GM19452 (cell line): Measurements from ENCODE around the gene IL22RA1.

Experiments
- ATAC-seq: cut with Tn5 transposase; IDR thresholded peaks from one replicate; pipeline ENCODE4 v1.9.1; 2021; ENCODE audit not compliant: unreplicated experiment

The IL22RA1 gene

GRCh38 chr1:24168245-24168644, 25.3 kb upstream of the IL22RA1 start:
- no peak for ATAC-seq

DNA sequence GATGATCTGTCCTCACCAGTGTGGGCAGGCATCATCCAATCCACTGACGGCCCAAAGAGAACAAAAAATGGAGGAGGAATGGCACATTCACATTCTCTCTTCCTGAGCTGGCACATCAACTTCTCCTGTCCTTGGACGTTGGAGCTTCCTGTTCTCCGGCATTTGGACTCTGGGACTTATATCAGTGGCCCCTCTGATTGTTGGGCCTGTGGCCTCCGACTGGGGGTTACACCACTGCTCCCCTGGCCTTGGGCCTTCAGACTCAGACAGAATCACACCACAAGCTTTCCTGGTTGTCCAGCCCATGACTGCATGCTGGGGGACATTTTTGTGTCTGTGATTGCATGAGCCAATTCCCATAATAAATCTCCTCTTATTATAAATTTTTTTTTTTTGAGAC, 24.1 kb upstream of the IL22RA1 start:
- ATAC-seq, result no peak

GRCh38 chr1:24165500-24165899, 22.6 kb upstream of the IL22RA1 start:
- no peak for ATAC-seq

DNA sequence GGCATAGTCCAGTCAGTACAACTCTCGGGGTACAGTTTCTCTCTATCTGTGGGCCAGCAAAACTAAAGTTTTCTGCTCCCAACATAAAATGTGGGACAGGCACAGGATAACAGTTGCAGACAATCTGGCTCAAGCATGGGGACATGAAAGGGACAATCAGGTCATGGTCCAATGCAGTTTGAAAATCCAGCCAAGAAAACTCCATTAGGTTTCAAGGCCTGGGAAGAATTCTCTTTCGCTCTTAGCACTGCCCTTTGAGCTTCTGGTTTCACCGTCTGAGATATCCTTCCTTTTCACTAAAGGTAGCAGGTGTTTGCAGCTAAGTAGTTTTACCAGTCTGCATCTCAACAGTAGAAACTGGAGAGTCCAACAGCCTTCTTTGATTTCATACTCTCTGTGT, 21.1 kb upstream of the IL22RA1 start:
- no peak for ATAC-seq

DNA sequence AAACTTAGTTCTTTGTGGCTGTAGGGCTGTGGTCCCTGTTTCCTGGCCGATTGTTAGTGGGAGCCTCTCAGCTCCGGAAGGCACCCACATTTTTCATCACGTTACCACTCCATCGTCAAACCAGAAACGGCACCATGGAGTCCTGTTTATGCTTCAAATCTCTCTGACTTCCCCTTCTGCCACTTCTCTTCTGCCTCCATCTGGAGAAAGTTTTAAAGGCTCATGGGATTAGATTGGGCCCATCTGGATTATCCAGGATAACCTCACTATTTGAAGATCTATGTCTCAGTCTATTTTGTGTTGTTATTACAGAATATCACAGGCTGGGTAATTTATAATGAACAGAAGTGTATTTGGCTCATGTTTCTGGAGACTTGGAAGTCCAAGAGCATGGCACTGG, 19.3 kb upstream of the IL22RA1 start:
- ATAC-seq, result no peak

DNA sequence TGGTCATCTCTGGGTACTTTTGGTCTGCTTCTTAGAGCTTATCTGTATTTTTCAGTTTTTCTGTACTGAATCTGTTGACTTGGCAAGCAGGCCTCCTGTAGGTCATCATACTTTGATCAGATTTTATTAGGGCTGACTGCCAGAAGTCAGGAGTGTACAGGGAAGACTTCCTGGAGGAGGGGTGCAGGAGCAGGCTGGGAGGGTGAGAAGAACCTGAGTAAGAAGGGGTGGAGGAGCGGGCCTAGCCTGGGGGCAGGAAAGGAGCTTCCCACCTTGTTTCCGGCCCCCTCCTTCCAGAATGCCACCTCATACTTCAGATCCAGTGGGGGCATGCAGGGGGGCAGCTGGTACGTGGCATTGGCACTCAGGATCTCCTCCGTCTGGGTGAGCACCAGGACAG, 18.3 kb upstream of the IL22RA1 start:
- ATAC-seq, result no peak

DNA sequence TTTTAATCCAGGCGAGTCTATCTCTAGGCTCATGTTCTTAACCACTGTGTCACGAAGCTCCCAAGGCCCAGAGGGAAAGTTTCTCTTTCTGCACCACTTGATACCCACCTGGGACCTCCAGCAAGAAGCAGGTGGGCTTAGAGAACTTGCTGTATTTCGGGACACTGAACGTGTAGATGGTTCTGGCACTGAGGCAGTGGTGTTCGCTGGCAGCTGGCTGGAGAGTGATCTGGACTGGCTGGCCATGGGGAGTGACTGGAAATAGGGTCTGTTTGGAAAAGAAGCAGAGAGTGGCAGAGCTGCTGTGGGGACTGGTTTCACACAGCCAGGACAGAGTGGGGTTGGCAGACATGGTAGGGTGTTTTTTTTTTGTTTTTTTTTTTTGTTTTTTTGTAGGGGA, 16.4 kb upstream of the IL22RA1 start:
- no peak for ATAC-seq

GRCh38 chr1:24157918-24158481, 15.1 kb upstream of the IL22RA1 start:
- no peak for ATAC-seq

- ATAC-seq, result no peak
These were observed 13.8 kb upstream of the IL22RA1 start for GRCh38 chr1:24156542-24157260.

DNA sequence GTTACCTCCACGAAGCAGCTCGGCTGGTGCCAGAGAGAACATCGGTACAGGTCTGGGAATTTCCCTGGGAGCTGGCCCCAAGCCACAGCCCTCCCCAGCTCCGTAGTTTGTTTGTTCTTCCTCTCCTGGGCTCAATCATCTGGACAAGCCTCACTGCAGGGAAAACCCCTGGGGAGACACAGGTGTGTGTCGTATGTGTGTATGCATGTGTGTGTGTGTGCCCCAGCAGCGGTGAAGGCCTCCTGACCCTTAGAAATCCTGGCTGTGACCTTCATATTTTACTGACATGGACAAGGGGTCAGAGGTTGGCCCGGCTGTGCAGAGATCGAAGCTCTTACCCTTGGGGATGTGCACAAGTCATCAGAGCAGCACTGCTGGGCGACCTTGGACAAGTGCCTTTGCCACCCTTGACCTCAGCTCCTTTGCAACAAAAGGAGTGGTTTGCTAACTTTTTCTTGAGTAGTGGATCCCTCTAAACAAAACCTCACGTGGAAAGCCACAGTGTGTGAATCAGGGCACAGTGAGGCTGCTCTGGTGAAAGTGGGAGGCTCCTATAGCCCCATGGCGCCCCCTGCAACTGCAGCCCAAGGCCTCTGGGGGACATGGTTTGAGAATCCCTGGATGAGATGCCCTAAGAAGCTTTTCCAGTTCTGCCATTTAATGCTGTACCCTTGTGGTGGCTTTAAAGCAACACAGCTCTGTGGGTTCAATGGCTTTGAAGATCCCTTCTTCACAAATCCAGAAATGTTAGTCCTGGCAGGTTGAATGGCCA, 12.3 kb upstream of the IL22RA1 start:
- ATAC-seq, result no peak

DNA sequence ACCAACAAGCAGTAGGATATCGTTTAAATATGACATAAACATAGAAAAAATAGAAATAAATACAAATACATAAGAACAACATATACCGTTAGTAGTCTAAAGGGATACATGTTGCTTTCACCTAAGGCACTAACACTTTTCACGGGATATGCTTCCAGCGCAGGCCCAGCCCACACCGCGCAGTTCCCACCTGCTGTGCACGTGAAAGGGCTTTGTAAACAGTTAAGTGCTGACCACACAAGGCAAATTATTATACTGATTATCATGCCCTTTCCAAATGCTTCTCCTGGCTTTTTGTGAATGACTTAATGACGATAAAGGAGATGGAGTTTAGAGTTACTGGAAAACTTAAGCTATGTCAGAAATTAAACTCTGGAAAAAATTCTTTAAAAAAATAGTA, 11.3 kb upstream of the IL22RA1 start:
- no peak for ATAC-seq

DNA sequence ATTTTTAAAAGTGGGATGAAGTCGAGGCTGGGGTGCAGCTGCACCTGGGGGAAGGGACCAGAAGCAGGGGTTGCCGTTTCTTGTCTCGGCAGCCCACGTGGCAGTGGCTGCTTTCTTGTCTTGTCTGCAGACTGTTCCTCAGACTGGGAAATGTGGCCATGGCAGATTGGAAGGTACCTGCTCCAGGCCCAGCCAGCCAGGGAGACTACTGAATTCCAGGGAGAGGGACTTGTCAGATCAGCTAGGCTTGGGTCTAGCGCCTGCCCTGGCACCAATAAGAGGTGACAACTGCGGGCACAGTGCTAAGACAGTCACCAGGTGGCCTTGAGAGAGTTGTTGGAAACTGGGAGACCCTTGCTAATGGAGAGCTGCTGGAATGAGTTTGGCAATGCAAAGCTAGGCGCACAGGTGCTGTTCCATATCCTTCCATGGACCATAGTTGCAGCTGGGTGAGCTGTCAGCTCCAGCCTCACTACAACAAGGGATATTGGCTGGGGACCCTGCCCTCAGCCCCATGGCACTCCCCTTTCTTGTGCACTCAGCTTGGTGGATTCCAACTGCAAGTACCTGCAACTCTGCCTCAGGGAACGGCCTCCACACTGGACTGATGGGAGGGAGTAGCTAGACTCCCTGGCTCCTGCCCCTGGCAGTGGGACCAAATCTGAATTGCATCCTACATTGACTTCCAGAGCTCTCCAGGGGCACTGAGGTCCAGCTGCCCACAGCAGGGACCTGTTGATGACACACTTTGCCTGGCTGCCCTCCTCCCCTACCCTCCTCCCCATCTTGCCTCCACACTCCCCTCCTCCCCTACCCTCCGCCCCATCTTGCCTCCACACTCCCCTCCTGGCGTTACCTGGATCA, 9.9 kb upstream of the IL22RA1 start:
- no peak for ATAC-seq

GRCh38 chr1:24151175-24151533, 8.2 kb upstream of the IL22RA1 start:
- no peak for ATAC-seq

- ATAC-seq, result no peak
These were observed 7.6 kb upstream of the IL22RA1 start for GRCh38 chr1:24150234-24151174.

DNA sequence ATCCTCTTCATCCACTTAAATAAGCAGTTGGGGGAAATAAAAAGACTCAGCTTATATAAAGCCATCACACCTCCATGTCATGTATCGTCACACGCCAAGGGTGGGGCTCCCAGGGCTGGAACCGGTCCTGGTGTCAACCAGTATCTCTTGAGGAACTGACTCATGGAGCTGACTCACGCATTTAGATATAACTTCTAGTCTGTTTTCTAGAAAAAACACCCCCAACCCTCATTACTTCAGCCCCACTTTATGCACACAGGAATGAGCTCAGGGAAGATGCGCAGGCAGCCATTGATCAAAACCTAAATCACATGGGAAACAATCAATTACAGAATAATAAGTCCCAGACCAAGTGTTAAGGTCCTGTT, 6.9 kb upstream of the IL22RA1 start:
- ATAC-seq, result no peak

DNA sequence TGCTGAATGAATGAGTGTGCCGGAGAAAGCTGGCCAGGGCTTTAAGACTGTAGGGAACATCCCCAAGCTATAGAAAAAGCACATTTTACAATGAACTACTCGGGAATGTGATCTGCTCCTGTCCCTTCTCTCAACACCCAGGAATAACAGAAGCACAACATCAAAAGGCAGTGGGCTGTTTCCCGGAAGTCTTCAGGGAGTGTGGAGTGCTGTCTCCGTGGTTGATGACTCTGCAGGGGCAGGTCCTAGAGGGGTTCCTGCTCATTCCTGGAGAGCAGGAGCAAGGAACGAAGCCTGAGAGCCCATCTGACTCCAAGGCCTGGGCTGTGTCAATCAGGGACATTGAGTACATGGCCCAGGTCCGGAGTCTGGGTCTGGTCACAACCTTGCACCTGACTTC, 4.9 kb upstream of the IL22RA1 start:
- ATAC-seq, result no peak

- no peak for ATAC-seq
These were observed 4.3 kb upstream of the IL22RA1 start for GRCh38 chr1:24147194-24147593.

DNA sequence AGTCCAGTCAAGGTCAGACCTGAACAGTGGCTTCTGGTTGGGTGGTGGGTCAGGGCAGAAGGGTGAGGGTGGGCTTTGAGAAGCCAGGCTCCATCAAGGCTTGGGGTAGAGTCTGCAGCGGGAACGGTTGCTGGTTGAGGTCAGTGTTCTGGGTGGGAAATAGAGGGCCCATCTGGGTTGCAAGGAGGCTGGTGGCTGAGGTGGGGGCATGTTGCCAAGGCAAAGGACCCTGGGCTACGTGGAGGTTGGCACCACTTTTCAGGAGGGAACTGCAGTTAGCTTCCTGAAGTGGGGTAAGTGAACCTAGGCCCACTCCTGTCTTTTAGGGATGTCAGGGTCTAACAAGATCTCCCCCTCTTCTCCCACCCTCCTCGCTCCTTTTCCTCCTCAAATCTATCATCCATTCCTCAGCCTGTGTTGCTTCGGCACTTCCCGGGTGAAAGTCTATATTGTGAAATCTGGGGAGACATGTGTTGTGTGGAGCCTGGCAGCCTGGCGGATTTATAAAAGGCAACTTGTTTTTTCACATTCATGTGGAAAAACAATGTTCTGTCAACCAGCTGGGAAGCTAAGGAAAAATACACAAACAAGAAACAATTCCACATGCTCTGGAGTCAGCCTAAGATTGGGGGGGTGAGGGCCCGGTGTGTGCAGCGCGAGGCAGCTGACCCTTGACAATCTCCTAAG, 1.5 kb downstream of the IL22RA1 start:
- no peak for ATAC-seq

DNA sequence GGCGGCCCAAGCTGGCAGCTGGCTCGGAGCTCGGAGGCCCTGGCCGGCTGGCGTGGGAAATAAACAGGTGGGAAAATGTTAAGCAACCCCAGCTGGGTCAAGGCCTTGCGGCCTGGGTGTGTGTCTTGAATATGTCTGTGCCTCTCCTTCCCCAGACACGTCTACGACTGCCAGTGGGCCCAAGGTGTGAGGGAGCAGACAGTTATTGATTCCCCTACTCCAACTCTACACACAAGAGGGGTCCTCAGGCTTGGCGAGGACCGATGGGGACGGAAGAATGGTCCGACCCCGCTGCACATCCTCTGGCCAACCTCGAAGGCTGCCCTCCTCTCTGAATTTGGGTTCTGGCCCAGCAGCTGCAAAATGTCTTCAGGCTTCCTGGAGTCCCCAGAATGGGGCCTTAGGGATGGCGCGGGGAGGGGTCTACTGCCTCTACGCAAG, 2.2 kb downstream of the IL22RA1 start:
- no peak for ATAC-seq
